Activated CD4-positive, alpha-beta memory T cell treated with anti-CD3 and anti-CD28 coated beads, Interleukin-2, amount 10 ng/mL, durations not matched to agents 7 days and 5 days (primary cell): ENCODE measurements around the gene CHD5. TPM values are rescaled to one million over a fixed set of nuclear protein-coding genes. Genes with fewer than 3 reads are reported as not detected.

Experiments
- CTCF ChIA-PET: fragments of 350-600 bp; sonication (Branson Sonifier 250); formaldehyde crosslinking; loops from one replicate; lab custom pipeline; 2021; ENCODE audit warnings: antibody characterized with exemption, inconsistent platforms; lab: Charles Lee
- POLR2A ChIA-PET: fragments of 350-600 bp; sonication (Branson Sonifier 250); formaldehyde crosslinking; loops from one replicate; lab custom pipeline; 2021; ENCODE audit warnings: antibody characterized with exemption; lab: Charles Lee
- DNase-seq: peaks from one replicate; pipeline ENCODE4 v3.0.0-alpha.2; 2020
- H3K27ac Mint-ChIP-seq: one replicate; pipeline ENCODE4 v1.8.0; 2021; ENCODE audit warnings: mild to moderate bottlenecking, mixed read lengths
- H3K27me3 Mint-ChIP-seq: one replicate; pipeline ENCODE4 v1.8.0; 2021; ENCODE audit warnings: mixed read lengths
- H3K36me3 Mint-ChIP-seq: one replicate; pipeline ENCODE4 v1.8.0; 2021; ENCODE audit warnings: low read depth, mixed read lengths
- H3K4me1 Mint-ChIP-seq: one replicate; pipeline ENCODE4 v1.8.0; 2021; ENCODE audit warnings: mixed read lengths
- H3K4me3 Mint-ChIP-seq: one replicate; pipeline ENCODE4 v1.8.0; 2021; ENCODE audit warnings: mild to moderate bottlenecking, mixed read lengths
- H3K9me3 Mint-ChIP-seq: one replicate; pipeline ENCODE4 v1.8.0; 2021; ENCODE audit warnings: mixed read lengths
- total RNA-seq, 2 experiments: library from RNA; stranded (reverse); gene quantifications; one replicate each; pipeline ENCODE4 v1.2.3, GENCODE V29; 2021

Gene CHD5
- total RNA-seq, 2 experiments from 2014 or later = 0.10 to 0.18 TPM

DNA sequence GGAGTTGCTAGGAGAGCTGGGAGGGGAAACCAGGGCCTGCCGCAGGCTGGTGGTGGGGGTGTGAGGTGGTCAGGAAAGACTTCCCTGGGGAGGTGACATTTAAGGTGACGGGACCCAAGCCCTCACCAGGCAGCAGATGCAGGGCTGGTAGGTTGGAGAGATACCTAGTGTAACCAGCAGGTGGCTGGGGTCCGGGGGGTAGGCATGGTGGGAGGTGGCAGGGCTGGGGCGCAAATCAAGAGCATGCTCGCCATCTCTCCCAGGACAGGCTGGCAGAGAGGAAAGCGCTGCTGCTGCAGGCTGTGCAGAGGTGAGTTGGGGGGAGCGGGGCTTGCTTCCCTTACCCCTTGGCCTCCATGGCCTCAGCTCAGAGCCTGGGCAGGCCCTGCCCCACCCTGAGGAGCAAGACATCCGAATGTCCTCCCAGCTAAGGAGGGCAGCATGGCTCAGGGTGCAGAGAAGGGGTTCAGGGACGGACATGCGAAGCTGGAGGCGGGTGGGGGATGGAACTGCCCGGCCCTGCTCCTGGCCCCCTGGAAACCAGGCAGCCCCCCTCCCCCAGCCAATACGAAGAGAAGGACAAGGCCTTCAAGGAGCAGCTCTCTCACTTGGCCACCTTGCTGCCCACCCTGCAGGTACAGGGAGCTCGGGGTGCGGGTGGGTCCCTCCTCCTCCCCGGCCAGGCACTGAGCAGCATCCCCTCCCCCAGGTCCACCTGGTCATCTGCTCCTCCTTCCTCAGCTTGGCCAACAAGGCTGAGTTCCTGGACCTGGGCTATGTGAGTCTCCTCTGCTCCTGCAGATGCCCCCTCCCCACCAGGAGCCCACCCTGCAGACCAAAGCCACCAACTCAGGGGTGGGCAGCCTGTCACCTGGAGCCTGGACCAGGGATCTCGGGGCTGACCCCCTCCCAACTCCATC is 29.8 kb upstream of the CHD5 start:
- no peak for DNase-seq
- H3K4me3 Mint-ChIP-seq = no peak overlapping the region
- ChIA-PET CTCF (interaction anchor here (0.9 to 1.7 kb wide), 2 partner anchors 12 to 33 kb away, joined by 3 to 9 read pairs; no protein-coding TSS in a partner anchor), POLR2A (interaction anchor here (1.0 kb wide), 1 partner anchor 26 kb away, joined by 3 read pairs; the partner anchor contains the start of gene ICMT)
- no peaks in the 10 kb centered on the region for H3K36me3 Mint-ChIP-seq
- H3K27ac Mint-ChIP-seq = no peak overlapping the region
- peaks cover 9% of the 10 kb centered on the region for H3K27me3 Mint-ChIP-seq
- H3K9me3 Mint-ChIP-seq = no peaks in the 10 kb centered on the region
- H3K4me1 Mint-ChIP-seq = peaks cover 20% of the 10 kb centered on the region

DNA sequence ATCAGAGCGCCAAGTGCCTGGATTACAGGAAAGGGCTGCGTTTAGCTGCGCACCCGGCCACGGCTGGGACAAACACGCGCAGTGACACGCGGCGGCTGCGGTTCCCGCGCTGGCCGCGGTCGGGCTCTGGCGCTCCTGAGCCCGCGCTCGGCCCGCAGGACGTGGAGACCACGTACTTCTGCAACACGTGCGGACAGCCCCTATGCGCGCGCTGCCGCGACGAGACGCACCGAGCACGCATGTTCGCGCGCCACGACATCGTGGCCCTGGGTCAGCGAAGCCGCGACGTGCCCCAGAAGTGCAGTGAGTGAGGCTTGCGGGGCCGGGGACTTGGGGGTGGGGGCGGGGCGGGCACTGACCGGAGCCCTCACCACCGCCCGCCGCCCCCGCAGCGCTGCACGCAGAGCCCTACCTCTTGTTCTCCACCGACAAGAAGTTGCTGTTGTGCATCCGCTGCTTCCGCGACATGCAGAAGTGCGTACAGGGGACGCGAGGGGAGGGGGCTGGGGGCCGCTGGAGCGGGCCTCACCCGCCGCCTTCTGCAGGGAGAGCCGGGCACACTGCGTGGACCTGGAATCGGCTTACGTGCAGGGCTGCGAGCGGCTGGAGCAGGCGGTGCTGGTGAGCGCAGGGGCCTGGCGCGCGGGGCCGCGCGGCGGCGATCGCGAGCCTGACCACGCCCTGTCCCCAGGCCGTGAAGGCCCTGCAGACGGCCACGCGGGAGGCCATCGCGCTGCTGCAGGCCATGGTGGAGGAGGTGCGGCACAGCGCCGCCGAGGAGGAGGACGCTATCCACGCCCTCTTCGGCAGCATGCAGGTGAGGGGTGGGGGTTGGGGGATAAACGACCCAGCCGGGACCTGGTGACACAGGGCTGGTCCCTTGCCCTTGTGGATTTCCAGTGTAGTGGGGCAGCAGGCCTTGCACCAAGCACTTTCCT is 28.9 kb upstream of the CHD5 start:
- DNase-seq = peak; percentile 31
- Mint-ChIP-seq H3K27me3 (peaks cover 9% of the 10 kb centered on the region), H3K9me3 (no peaks in the 10 kb centered on the region), H3K4me3 (peak overlapping the region; percentile 32), H3K36me3 (no peaks in the 10 kb centered on the region), H3K4me1 (peaks cover 24% of the 10 kb centered on the region), H3K27ac (no peak overlapping the region)
- CTCF ChIA-PET = interaction anchor here (0.8 to 1.7 kb wide), 2 partner anchors 9 to 11 kb away, joined by 3 to 9 read pairs; no protein-coding TSS in a partner anchor
- POLR2A ChIA-PET = interaction anchor here (1.0 kb wide), 1 partner anchor 11 kb away, joined by 5 read pairs; no protein-coding TSS in a partner anchor

DNA sequence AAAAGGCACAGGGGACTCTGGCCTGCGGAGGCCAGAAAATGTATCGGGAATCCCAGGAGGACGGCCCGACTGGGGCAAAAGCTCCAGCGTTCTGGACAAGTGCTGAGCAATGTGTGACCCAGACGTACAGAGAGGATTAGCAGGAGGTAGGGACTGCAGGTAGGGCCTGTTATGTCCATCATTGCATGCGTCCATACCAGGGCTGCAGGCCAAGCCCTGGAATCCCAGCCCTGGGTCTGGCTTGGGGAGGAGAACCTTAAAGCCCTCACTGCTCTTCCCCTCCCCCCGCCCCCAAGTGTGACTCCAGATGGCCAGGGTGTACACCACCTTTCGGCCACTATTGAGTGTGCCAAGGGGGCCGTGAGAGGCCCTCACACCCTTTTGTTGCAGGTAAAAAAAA is 27.8 kb upstream of the CHD5 start:
- POLR2A ChIA-PET = interaction anchor here (1.0 kb wide), 1 partner anchor 10 kb away, joined by 5 read pairs; no protein-coding TSS in a partner anchor
- CTCF ChIA-PET = interaction anchor here (0.8 to 1.7 kb wide), 2 partner anchors 10 kb away, joined by 3 to 9 read pairs; no protein-coding TSS in a partner anchor
- Mint-ChIP-seq H3K9me3 (no peaks in the 10 kb centered on the region), H3K36me3 (no peaks in the 10 kb centered on the region), H3K4me3 (no peak overlapping the region), H3K27me3 (peaks cover 9% of the 10 kb centered on the region), H3K27ac (no peak overlapping the region), H3K4me1 (peaks cover 24% of the 10 kb centered on the region)
- no peak for DNase-seq

DNA sequence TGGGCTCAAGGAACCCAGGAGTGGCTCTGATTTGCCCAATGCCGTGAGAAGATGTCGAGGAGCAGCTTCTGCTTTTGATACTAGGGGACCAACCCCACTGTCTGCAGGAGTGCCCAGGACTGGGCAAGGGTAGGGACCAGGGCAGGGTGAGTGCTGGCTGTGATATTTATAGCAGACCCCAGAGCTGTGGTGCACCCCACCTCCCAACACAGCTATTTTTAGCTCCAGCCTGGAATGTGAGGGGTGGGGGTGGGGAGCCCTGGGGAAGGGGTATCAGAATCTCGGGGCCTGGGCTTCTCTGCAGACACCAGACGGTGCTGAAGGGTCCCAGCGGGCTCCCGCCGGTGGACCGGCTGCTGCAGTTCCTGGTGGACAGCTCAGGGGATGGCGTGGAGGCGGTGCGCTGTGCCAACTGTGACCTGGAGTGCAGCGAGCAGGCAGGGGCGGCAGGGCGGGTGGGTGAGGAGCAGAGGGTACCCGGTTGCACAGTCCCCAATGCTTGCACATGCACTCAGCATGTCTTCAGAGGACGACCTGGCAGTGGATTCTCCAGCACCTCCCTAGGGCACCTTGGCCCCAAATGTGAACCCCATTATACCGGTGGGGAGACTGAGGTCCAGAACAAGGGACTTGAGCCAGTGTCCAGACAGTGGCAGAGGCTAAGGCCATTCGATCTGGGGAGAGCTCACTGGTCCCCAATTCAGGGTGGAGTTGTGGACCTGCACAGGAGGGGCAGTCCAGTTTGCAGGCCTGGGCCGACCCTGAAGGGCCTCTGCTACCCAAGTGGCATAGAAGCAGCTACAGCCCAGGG is 27.2 kb upstream of the CHD5 start:
- POLR2A ChIA-PET = interaction anchor here (1.1 to 1.9 kb wide), 4 partner anchors 13 to 187 kb away, joined by 3 to 16 read pairs (median 4); partner anchors contain the start of gene ICMT
- CTCF ChIA-PET = interaction anchor here (1.9 to 3.2 kb wide), 3 partner anchors 25 to 39 kb away, joined by 5 to 17 read pairs (median 16); partner anchors contain the start of gene ICMT
- H3K27ac Mint-ChIP-seq = no peak overlapping the region
- DNase-seq = no peak
- peaks cover 9% of the 10 kb centered on the region for H3K27me3 Mint-ChIP-seq
- no peaks in the 10 kb centered on the region for H3K36me3 Mint-ChIP-seq
- H3K4me3 Mint-ChIP-seq = peak overlapping the region; percentile 70
- H3K4me1 Mint-ChIP-seq = peaks cover 24% of the 10 kb centered on the region
- H3K9me3 Mint-ChIP-seq = no peaks in the 10 kb centered on the region

DNA sequence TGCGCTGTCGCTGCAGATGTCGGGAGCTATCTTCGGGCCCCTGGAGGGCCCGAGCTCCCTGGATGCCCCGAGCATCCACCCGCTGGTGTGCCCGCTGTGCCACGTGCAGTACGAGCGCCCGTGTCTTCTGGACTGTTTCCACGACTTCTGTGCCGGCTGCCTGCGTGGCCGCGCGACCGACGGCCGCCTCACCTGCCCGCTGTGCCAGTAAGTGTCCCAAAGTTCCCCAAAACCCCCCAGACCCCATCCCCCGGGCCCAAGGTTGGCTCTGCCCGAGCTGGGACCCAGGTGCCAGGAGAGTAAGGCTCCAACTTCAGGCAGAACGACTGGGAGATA is 26.4 kb upstream of the CHD5 start:
- Mint-ChIP-seq H3K27me3 (peaks cover 9% of the 10 kb centered on the region), H3K9me3 (no peaks in the 10 kb centered on the region), H3K27ac (no peak overlapping the region), H3K4me3 (peak overlapping the region; percentile 70), H3K4me1 (peaks cover 24% of the 10 kb centered on the region), H3K36me3 (no peaks in the 10 kb centered on the region)
- CTCF ChIA-PET = interaction anchor here (0.9 to 3.2 kb wide), 6 partner anchors 9 to 40 kb away, joined by 3 to 17 read pairs (median 5); partner anchors contain the start of gene ICMT
- DNase-seq = no peak
- POLR2A ChIA-PET = interaction anchor here (0.7 to 1.9 kb wide), 9 partner anchors 9 to 214 kb away, joined by 3 to 16 read pairs (median 3); partner anchors contain the start of genes HES2 and ICMT

DNA sequence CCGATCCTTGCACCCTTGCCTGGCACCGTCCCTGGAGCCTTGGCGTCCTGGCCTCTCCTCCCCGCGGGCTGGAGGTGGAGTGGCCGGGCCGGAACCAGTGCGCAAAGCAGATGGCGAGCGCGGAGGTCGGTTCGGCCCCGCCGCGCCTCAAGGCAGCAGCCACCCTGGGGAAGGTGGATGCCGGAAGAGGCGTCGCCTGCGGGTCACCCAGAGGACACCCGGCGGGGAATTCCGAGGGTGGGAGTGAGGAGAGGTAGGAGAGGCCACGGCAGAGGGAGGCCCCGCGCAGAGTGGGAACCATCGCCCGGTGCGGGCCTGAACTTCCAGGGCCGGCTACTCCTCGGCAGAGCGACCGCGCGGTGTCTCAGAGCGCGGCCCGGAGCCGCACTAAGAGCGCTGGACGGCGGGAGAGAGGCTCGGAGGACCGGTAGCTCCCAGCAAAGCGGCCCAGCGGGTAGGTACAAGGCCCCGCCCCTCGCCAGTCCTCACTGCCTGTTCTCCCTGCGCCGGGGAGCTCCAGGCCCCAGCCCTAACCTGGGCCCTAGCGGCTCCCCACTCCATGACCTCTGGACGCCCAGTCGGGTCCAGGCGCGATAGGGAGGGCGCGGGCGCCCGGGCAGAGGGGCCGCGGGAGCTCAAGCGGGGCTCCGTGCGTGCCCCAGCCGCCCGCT is 25.9 kb upstream of the CHD5 start, which contains the start of gene RNF207:
Gene RNF207 (plus strand): TSS at position 271 of the 671 bp plus-strand sequence. CDS start 417 bp downstream, outside the sequence.
- ChIA-PET POLR2A (interaction anchor here (0.7 to 1.9 kb wide), 9 partner anchors 8 to 214 kb away, joined by 3 to 16 read pairs (median 3); partner anchors contain the start of genes HES2 and ICMT), CTCF (interaction anchor here (0.9 to 3.2 kb wide), 7 partner anchors 9 to 40 kb away, joined by 3 to 17 read pairs (median 5); partner anchors contain the start of gene ICMT)
- Mint-ChIP-seq H3K4me1 (peaks cover 24% of the 10 kb centered on the region), H3K9me3 (no peaks in the 10 kb centered on the region), H3K4me3 (peak within 1 kb of the TSS; percentile 70), H3K36me3 (no peaks in the 10 kb centered on the region), H3K27ac (peak within 1 kb of the TSS; percentile 44), H3K27me3 (peaks cover 9% of the 10 kb centered on the region)
- DNase-seq = peak; percentile 56

DNA sequence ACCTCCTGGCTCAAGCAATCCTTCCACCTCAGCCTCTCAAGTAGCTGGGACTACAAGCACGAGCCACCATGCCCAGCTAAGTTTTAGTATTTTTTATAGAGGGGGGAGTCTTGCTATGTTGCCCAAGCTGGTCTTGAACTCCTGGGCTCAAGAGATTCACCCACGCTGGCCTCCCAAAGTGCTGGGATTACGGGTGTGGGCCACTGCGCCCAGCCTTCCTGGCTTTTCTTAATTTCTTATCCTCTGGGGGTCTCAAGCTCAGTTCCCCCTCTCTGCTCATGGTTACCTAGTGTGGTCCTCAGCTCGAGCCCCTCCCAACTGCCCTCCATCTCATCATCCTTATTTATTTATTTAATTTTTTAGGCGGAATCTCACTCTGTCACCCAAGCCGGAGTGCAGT is 22.1 kb upstream of the CHD5 start:
- ChIA-PET CTCF (interaction anchor here (0.6 to 1.3 kb wide), 3 partner anchors 17 to 1502 kb away, joined by 3 to 5 read pairs (median 5); no protein-coding TSS in a partner anchor), POLR2A (no interaction called here)
- H3K4me1 Mint-ChIP-seq = peaks cover 42% of the 10 kb centered on the region
- H3K27ac Mint-ChIP-seq = no peak overlapping the region
- H3K9me3 Mint-ChIP-seq = no peaks in the 10 kb centered on the region
- peaks cover 12% of the 10 kb centered on the region for H3K36me3 Mint-ChIP-seq
- peaks cover 5% of the 10 kb centered on the region for H3K27me3 Mint-ChIP-seq
- DNase-seq = no peak
- H3K4me3 Mint-ChIP-seq = no peak overlapping the region

DNA sequence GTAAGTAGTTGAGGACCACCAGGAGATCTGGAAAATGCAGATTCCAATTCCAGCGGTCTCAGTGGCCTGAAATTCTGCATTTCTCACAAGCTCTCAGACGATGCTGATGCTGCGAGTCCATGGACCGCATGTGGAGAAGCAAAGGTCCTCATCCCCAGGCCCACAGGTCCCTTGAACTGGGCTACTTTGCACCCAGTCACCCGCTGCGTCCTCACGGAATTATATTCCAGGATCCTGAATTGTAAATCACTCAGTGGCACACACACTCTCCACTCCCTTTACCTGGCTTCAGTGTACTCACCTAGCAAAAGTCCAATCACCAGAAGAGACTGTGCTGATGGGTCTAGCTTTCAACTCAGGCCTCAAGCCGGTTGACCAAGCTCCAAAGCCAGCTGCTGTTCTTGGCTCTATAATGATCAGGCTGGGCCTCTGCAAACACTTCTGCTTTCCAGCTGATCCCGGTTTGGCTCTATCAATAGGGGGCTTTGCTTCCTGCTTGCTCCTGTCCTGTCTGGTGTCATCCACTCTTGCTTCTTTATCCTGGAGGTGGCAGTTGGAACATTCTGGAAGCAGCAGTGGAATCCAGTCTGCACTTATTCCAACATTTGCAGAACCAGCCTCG is 20.2 kb upstream of the CHD5 start:
- ChIA-PET POLR2A (interaction anchor here (0.9 to 2.4 kb wide), 4 partner anchors 30 to 217 kb away, joined by 3 to 7 read pairs (median 4); partner anchors contain the start of gene ICMT), CTCF (interaction anchor here (0.7 to 1.0 kb wide), 2 partner anchors 15 to 221 kb away, joined by 3 read pairs; no protein-coding TSS in a partner anchor)
- H3K9me3 Mint-ChIP-seq = no peaks in the 10 kb centered on the region
- H3K27ac Mint-ChIP-seq = peak overlapping the region; percentile 74
- peaks cover 48% of the 10 kb centered on the region for H3K4me1 Mint-ChIP-seq
- H3K27me3 Mint-ChIP-seq = no peaks in the 10 kb centered on the region
- peaks cover 25% of the 10 kb centered on the region for H3K36me3 Mint-ChIP-seq
- peak overlapping the region; percentile 81 for H3K4me3 Mint-ChIP-seq
- no peak for DNase-seq

DNA sequence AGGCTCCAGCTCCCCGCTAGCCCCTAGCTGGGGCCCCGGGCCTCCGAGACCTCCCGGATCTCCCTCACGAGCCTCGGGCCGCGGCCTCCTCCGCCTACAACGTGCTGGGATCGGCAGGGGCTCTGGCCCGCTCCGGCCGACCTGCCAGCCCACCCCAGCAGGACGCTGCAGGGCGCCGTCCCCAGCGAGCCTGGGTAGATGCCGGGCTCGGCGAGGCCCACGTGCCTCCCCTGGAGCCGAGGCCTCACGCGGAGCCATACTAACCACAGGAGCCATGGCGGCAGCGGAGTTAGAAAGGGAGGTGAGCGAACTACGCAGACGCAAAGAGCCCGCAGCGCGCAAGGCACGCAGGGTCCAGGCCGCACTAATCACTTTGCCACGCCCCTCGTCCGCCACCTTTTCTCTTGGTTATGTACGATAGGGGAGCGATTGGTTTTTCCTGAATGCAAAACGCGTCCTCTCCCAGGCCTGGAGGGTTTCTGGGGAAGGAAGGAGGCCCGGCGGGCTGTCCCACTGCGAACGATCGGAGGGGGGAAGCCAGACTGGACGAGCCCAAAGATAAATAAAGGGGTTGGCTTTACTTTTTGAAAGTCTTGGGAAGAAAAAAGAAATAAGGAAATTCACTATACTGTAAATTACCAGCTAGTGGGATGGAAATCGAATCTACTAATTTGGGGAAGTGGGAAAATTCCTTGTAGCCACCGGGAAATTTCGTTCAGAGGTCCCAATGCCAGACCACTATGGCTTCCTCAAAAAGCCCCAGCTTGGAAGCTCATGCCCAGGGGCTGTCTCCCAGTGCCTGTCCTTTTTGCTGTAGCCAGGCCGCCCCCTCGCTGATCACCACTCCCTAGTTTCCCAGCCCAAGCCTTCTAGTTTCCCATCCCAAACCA is 19.4 kb upstream of the CHD5 start, which contains the start of gene RPL22:
Gene RPL22 (minus strand): TSS at position 298 of the 890 bp plus-strand sequence. CDS start 22 bp downstream, at position 276.
- CTCF ChIA-PET = interaction anchor here (0.7 to 1.8 kb wide), 6 partner anchors 10 to 222 kb away, joined by 3 to 6 read pairs (median 4); no protein-coding TSS in a partner anchor
- DNase-seq = peak; percentile 99
- peaks cover 27% of the 10 kb centered on the region for H3K36me3 Mint-ChIP-seq
- peak within 1 kb of the TSS; percentile 87 for H3K27ac Mint-ChIP-seq
- H3K4me1 Mint-ChIP-seq = peaks cover 43% of the 10 kb centered on the region
- no peaks in the 10 kb centered on the region for H3K27me3 Mint-ChIP-seq
- POLR2A ChIA-PET = interaction anchor here (0.6 to 2.4 kb wide), 12 partner anchors 9 to 217 kb away, joined by 3 to 7 read pairs (median 4); partner anchors contain the start of genes ACOT7, ICMT and NPHP4
- H3K4me3 Mint-ChIP-seq = peak within 1 kb of the TSS; percentile 81
- no peaks in the 10 kb centered on the region for H3K9me3 Mint-ChIP-seq
